ENCODE measurements around the gene DNAJB6.
A peak's percentile ranks its signal among the peaks of the same experiment; 100 is the strongest.

The DNAJB6 gene

DNA sequence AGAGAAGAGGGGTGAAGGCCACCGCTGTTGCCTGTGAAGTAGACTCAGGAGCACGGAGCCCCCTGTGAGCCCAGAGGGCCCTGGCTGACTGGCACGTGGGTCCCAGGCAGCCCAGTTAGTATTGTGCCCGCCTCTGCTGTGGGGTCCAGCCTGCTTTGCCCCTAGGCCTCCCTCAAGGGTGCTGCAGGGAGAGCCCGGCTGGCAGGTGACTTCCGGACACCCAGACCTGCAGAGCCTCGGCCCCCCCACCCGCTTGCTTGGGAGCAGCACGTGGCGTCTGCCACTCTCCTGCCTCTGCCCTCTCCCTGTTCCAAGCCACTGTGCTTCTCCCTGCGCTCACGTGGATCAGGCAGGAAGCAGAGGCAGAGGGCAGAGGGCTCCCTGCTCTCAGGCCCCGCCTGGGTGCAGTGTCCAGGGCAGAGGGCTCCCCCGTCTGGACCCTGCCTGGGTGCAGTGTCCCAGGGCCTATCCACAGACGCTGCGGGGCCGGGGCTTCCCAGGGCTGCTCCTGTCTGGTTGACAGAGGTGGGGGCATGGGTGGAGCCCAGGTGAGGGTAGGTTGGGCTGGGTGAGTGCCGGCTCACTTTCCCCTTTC, 88.4 kb downstream of the DNAJB6 start:
- DNase-seq: no peak

DNA sequence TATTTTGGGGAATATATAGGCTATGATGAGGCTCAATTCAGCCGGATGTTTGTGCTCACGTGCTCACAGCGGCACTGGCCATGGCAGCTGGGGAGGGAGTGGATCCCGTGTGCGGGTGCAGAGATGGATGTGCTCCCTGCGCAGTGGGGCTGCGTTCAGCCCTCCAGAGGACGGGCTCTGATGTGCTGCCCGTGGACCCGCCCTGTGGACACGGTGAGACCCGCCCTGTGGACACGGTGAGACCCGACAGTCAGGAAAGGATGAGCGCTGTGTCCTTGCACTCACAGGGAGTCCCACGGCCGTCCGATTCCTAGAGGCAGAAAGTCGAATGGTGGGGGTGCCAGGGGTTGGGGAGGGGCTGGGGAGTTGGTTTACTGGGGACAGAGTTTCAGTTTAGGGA, 89.0 kb downstream of the DNAJB6 start:
- DNase-seq: no peak

DNA sequence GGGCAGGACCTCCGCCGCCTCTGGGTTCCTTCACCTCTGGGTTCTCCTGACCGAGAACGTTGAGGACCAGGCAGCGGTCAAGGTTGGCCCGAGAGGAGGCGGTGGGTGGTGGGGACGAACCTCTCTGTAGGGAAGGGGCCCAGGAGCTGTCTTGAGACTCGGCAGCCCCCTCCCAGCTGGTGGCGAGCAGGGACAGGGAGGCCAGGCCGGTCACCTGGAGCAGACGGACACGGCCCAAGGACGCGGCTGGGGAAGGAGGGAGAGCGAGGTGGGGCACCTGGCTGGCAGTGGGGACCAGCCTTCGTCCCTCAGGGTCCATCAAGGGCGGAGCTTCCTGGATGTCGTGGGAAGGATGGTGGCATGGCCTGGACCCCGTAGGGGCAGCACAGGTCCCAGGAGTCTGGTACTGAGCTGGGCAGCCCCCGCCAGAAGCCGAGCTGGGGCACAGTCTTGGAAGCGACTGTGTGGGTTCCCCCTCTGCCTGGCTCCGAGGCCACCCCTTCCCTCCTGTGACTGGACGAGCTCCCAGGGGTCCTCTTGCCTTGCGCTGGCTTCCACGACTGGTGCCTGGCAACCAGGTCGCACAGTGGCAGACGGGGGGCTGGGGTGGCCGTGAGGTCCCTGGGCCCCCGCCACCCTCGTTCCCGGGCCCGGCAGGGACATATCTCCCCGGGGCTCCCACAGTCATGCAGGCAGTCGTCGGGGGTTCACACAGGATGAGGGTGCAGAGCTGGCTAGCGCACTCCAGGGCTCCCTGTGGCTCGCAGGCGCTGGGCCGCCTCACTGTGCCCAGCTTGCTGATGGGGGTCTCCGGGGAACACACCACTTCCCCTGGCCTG, 89.9 kb downstream of the DNAJB6 start:
- no peak for DNase-seq

DNA sequence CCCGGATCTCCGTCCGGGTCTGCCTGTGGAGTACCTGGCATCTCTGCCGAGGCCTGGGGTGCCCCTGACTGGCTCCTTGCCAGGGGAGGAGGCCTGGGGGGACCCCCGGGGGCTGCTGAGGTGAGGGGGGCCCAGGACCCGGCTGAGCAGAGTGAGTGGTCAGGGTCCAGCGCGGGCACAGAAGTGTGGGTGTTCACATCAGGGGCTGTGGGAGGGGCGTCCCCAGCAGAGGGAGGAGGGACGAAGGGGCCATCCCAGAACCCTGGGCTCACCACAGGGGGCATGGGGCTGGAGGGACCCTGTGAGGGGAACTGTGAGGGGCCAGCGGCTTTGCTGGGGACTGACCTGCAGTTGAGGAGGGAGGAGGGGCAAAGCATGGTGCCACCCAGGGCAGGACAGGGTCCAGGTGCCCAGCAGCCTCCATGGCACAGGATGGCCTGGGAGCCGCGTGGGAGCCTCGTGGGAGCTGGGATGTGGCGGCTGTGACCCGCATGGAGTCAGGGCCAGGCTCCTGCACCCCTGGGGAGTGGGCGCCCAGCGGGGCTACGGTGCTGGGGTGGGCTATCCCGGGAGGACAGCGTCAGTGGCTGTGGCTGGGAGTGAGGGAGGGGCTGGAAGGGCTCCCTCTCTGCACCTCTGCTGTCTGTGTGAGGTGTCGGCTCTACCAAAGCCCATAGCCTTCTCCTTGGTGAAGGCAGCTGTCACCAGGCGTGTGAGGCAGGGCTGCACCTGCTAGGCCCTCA, 91.2 kb downstream of the DNAJB6 start:
- no peak for DNase-seq

DNA sequence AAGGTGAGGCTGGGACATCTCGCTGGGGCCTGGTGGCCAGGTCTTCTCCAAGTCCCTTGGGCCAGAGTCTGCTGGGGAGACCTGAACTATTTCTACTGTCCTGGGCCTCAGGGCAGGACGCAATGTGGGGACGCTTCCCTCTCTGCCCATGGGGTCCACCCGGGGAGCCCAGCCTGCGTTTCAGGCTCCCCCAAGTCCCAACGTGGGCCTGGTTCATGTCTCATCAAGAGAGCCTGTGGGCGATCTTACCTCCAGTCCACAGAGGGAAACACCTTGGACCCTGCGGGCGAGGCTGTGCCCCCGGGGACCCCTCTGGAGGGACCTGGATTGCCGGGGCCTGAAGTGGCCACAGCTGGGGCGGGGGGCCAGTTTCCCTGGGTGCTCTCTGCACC, 91.7 kb downstream of the DNAJB6 start:
- no peak for DNase-seq

DNA sequence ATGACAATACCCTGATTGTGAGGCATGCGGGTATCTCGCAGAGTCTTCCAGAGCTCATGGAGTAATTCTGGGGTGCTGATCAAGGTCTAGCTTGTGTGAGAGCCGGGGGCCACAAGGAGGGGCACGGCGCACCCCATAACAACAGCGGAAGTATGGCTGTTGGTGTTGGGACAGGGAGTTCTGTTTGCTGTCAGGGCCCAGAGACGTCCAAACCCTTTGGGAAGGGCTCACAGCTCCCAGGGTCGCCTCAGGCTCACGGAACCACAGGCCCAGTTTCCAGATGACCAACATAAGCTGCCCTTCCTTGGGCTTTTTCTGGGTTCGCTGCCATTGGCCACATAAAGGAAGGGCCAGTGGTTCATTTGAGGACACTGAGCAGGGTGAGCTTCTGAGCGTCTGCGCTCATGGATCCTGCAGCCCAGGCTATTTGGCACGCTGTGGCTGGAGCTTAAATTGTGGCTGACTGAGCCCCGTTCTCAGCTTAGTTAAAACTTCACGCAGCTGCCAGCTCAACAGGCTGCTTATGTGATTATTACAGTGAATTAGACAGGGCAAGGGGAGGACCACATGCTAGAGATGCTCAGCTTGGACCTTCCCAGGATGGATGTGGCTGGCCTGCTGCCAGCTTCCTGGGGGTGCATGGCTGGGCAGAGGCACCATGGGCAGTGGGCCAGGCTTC, 92.3 kb downstream of the DNAJB6 start:
- DNase-seq: no peak

DNA sequence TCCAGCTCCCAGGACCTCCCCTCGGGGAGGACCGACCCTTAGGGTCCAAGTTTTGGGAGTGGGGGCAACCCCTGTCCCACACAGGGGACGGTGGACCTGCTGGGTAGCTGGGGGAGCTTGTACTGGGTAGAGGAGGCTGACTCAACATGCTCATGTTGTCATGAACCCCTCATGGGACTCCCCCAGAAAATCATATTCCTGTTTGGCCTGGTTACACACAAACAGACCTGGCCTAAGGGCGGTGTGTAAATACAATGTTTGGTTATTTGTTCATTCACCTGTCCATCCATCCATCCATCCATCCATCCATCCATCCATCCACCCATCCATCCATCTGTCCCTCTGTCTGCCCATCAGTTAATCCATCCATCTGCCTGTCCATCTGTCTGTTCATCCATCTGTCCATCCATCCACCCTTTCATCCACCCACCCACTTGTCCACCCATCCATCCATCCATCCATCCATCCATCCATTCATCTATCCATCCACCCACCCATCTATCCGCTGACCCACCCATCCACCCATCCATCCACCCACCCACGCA, 92.9 kb downstream of the DNAJB6 start:
- no peak for DNase-seq

DNA sequence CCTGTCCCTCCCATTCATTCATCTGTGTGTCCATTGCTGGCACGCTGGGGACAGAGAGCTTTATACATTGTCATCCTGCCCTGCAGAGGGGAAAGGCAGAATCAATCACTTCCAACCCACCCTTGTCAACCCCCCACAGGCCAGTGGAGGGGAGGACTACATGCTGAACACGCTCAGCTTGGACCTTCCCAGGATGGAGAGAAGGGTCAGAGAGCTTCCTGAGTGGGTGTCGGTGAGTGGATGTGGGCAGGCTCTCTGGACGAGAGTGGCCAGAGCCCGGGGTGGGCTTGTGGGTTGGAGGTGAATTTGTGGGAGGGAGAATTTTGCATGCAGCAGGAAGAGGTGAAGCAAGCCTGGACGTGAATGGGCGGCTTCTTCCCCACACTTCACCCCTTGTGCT, 93.9 kb downstream of the DNAJB6 start:
- no peak for DNase-seq

DNA sequence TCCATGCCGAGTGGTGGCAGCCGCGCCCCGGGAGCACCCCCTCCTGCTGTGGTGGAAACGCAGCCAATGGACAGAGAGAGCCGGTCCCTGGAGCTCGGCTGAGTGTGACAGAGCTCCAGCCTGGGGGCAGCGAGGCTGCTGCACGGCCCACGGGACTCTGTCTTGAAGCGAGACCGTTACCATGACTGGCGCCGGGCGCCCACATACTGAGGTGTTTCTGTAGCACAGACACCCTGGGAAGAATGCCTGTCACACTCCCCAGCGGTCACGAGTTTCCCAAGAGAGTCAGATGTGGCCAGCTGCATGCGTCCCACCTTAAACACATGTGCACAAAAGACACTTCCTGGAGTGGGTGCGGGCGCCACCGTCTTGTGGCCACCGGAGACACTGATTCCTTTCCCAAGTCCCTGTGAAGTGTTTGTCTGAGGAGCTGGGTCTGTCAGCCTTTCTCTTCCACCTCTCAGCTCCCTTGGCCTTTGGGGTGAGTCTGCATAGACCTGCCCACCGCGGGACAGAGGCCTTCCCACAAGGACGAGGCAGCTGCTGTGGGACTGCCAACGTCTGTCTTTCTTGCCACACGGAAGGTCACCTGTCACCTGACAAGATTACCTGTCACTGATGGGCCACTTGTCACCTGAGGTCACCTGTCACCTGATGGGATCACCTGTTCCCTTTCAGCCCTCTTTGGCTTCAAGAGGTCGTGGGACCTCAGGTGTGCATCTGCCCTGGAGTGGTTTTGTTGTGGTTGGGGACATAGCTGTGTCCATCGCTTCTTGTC, 94.6 kb downstream of the DNAJB6 start:
- no peak for DNase-seq

DNA sequence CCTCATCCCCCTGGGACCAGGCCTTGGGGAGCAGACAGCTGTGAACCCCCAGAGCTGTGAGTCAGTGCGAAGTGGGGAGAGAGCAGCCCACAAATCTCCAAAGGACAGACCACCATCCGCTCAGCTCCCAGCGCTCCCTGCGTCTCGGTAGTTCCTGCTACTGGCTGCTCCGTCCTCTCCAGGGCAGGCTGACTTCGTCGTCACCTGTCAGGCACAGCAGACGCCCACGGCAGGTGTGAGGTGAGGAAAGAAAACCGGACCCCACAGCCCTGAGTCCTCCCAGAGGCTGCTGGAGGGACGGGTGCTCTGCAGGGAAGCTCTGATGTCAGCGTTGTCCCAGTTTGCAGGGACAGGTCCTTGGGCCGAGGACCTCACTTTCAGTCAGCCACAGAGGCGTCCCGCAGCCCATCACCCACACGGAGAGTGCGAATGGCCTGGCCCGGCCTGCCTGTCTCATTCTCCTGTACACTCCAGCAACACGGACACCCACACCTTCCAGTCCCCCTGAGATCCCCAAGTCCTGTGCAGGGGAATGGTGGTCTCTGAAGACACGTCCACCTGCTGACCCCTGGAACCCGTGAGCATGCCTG, 95.2 kb downstream of the DNAJB6 start:
- no peak for DNase-seq

DNA sequence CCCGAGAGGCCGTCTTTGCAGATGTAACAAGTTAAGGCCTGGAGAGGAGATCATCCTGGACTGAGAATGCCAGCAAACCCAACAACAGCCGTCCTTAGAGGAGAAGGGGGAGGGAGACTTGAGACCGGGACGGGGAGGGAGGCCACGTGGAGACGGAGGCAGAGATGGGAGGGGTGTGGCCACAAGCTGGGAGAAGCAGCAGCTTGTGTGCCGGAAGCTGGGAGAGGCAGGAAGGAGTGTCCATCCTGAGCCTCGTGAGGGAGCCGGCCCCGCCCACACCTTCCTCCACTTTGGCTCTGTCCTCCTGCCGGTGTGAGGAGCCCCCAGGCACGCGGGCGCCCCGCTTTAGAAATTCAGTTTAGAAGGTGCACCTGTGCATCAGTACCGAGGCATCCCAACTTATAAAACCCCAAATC, 95.7 kb downstream of the DNAJB6 start:
- peak in 23 of 56 donors; percentile 12 to 56 (median 34) for DNase-seq

DNA sequence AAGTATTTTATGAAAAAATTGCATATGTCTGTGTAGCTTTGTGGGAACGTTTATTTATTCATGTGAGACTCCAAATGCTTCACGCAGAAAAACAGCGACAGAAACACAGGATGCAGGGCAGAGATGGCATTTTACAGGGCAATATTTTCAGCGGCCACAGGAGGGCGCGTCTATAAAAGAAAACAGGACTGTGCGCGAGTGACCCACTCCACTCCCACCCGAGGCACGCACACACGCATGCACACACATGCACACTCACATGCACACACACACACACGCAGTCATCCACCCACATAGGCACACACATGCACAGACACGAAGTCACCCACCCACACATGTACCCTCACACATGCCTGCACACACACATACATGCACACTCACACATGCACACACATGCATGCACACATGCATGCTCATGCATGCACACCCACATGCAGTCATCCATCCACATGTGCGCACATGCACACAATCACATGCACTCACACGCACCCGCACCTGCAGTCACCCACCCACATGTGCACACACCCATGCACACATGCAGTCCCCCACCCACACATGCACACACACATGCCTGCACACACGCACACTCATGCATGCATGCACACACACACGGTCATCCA, 96.3 kb downstream of the DNAJB6 start:
- DNase-seq: peak in 29 of 56 donors; percentile 8 to 66 (median 28)

DNA sequence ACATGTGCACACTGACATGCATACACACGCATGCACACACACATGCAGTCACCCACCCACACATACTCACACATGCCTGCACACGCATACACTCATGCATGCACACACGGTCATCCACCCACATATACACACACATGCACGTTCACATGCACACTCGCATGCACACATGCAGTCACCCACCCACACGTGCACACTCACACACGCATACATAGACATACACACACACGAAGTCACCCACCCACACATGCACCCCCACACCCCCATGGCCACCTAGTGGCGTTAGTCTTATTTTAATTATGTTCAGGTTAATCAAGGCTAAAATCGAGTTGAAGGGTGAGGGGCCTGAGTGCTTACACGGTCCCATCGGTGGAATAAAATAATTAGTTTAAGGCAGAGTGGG, 96.8 kb downstream of the DNAJB6 start:
- DNase-seq: no peak

DNA sequence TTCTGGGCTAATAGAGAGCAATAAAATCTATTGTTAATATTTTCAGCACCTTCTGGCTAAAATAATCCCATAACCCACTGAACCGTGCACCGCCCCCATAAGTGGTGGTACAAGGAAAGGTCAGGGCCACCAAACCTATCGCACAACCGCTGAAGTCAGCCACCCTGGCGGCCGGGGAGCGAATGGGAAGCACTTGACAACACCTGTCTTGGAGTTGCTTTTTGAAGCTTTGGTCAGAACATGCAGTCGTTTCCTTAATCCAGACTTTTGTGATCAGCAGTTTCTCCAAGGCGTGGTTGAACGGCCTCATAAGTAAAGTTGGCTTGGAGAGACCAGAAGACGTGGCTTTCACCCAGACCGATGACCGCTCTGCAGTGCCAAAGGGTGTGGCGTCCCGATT, 97.4 kb downstream of the DNAJB6 start:
- no peak for DNase-seq

DNA sequence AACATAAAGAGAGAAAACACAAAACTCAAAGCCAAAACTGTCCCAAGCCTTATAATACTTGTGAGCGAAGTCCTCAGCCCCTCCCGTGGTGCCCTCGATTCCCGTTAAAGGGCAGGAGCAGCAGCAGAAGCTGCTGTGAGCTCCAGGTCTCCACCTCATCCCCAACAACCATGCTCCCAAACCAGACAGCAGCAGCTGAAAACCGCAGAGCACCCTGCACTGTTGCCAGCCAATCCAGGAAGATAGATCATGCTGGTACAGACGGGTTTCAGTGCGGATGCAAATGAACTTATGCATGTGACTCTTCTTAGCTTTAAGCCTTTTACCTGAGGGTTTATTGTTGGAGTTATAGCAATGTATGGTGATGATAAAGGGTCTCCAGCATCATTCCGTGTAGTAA, 97.9 kb downstream of the DNAJB6 start:
- no peak for DNase-seq

DNA sequence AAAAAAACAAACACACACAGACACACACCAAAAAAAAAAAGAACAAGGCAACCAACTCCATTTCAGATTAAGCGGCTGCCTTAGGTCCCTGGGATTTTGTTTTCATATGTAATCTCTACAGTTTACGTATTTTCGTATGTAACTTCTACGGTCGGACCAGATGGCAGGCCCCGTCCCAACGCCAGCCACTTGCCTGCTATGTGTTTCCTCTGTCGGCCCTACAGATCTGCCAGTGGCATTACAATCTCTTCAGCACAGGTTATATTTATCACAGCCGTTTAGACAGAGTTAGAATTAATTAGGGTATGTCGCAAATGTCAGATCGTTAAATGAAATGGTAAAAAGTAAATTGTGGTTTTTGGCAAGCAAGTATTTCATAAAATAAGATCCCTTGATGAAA, 99.3 kb downstream of the DNAJB6 start:
- DNase-seq: no peak

DNA sequence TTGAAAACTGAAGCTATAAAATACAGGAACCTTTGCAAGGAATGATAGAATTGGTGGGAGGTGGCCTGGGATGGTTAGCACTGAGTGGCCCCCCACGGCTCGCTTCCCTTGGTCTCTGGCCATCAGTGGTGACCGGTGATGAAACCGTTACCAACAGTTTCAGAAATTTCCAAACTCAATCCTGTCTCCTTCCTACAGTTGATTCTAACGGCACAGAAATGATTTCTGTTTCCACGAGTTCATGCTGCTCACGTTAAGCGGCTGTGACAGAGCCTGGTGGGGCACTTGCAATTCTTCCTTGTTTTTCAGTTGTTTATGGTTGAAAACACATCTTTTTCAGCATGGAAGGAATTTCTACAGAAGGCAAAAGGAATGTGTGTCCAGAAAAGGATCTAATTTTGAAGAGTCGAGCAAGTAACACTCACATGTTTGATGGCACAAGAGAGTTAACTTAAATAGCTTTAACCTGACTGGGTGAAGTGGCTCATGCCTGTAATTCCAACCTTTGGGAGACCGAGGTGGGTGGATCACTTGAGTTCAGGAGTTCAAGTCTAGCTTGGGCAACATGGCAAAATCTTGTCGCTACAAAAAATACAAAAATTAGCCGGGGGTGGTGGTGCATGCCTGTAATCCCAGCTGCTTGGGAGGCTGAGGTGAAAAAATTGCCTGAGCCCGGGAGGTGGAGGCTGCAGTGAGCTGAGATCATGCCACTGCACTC, 100.1 kb downstream of the DNAJB6 start:
- DNase-seq: no peak

DNA sequence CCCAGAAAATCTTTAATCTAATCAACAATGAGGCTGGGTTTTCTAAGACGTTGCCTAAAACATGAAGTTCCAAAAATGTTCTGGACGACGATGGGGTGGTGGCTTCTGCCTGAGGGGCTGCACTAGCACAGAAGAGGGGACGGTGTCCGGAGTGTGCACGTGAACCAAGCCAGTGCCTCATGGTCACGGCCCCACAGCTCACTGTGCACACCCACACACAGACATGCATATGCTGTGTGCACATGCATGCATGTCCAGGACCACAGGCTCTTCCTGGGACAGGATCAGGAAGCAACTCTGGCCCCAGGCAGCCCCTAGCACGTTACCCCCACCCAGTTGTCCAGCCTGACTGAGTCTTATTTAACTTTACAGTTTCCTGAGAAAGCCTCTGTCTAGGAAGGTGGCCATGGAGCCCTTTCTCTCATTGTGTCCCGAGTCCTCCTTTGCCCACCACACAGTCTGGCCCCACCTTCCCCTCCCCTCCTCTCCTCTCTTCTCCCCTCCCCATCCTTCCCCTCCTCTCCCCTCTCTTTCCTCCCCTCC, 100.8 kb downstream of the DNAJB6 start:
- no peak for DNase-seq
